G401.6 (cell line): ENCODE measurements around the gene SMYD3.

Source experiments
- FAIRE-seq: peaks from 2 replicates; lab custom pipeline; 2012; peaks lifted over from hg19 to GRCh38; lab: Jason Lieb, UNC

Gene SMYD3

DNA sequence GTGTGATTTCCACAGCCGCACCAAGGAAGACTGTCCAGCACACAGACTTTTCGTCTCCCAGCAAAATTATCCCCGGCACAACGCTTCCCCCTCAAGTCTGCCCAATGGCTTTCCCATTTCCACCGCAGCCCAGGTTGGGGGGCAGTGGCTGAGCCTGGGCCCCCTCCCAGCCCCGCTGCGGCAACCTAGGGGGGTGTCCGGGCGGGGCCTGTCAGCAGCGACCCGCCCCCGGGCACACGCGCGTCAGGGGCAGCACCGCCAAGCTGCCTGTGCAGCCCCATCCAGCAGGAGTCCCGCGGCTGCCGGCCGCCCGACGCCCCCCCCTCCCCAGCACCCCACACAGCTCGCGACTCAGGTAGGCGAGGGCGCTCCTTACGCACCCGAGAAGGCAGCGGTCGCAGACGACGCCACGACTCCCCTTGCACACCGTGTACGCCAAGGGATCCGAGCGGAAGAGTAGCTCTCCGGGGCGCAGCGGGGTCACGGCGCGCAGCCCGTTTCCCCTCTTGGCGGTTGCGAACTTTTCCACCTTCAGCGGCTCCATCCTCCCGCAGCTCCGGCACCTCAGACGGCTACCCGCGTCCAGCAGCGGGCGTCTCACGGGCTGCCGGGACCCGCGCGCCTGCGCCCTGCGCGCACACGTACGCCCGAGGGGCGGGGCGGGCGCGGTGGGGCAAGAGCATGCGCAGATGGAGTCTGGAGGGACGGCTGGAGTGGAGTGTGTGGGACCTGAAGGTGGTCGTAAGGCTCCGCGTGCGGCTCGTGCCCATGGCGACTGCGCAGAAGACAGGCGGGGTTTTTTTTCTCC, at the start of gene SMYD3:
Gene SMYD3 (minus strand): TSS at position 606 of the 808 bp plus-strand sequence.
- FAIRE-seq = no peak

DNA sequence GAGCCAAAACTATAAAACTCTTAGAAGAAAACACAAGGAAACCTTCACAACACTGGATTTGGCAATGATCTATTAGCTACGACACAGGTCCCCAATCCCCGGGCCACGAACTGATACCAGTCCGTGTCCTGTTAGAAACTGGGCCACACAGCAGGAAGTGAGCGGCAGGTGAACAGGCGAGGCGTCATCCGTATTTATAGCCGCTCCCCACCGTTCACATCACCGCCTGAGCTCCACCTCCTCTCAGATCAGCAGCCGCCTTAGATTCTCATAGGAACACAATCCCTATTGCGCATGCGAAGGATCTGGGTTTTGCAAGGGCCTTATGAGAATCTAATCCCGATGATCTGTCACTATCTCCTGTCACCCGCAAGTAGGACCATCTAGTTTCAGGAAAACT, 47.1 kb upstream of the SMYD3 start:
- no peak for FAIRE-seq

DNA sequence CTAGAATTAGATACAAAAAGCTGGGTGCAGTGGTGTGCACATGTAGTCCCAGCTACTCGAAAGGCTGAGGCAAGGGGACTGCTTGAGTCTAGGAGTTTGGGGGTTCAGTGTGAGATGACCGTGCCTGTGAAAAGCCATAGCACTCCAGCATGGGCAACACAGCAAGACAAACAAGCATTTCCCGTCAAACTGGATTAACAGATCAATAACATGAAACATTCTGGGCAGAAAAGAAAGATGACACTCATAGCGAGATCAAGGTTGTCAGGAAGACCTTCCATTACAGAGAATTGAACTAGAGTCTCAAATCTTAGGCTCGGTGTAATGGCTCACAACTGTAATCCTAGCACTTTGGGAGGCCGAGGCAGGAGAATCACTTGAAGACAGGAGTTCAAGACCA, 45.0 kb upstream of the SMYD3 start:
- no peak for FAIRE-seq

DNA sequence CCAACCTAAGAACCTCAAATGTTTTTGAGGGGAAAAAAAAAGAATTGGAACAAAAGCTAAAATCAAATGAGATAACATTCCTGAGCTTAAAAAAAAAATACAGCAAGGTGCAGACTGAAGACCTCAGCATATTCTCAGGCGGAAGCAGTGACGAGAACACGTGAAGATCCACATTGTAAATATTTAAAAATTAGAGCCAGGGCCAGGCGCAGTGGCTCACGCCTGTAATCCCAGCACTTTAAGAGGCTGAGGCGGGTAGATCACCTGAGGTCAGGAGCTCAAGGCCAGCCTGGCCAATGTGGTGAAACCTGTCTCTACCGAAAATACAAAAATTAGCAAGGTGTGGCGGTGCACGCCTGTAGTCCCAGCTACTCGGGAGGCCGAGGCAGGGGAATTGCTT, 43.3 kb upstream of the SMYD3 start:
- no peak for FAIRE-seq

DNA sequence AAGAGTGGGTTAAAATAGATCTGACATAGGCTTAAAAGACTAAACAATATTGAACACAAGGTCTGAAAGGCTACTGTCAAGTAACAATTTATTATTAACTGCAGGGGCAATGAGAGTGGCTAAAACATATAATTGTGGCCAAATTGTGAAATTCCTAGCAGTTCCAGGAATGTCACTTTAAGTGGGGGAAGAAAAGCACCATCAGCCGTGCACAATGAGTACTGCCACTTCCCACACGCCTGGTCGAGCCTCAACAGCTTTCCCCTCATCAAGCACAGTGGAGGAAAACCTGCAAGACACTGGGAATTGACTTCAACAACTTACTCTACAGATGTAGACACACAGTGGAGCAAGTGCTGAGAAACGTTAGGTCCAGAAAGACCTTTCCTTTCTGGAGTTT, 42.6 kb upstream of the SMYD3 start:
- FAIRE-seq = no peak

DNA sequence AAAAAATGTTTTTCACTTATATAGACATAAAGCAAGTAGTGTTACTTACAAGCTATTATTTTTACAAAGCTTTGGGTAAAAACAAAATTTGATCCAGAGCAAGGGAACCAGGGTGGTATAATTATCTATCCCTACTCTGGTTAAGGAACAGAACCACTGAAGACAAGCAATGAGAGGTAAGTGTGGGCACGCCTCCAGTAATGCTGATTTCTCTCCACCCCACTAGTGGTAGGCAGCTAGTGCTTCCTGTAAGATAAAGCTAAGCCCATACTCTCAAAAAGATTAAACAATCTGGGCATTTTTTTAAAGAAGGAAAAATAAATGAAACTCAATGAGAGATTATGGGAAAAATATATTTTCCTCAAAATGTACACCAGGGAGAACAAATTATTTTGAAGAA, 36.9 kb upstream of the SMYD3 start:
- FAIRE-seq = no peak

DNA sequence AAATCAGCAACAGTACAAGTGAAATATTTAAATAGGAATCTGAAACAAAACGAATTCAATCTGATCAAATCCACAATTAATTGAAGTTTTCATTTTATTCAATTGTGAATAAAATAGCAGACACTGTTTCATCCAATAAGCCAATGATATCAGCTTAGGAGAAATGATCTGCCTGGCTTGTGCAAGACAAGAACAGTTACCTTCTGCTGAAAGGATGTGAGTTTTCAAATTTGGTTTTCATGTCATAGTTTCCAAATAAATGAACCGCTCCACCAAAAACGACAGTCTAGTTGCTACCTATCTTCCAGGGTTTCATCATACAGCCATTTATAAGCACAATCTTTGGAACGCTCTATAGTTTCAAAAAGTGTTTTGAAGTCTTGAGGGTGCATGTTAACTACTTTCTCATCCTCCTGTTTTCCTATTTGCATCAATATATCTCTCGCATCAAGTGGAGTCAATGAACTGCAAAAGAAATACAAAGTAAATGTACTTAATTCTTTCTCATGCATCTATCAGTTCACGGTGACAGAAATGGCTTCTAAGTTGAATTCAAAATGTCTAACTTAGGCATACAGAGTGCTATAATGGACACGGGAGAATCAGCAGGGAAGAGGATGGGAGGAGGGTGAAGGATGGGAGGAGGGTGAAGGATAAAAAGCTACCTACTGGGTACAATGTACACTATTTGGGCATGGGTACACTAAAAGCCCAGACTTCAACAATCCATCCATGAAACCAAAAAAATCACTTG, 33.8 kb upstream of the SMYD3 start:
- FAIRE-seq = no peak

DNA sequence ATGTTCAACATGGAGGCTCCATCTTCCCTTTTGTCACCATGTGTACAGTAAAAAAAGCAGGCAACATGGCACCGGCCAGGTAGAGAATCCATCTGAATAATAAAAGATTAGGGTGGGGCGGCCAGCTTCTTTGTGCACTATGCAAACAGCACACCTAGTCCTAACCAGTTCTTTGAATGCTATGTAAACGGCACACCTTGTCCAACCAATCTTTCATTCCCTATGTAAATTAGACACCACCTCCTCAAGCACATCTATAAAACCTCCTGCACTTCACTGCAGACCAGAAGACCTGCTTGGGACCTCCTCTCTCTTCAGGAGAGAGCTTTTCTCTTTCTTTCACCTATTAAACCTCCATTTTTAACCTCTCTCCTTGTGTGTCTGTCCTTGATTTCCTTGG, 30.8 kb upstream of the SMYD3 start:
- FAIRE-seq = no peak

DNA sequence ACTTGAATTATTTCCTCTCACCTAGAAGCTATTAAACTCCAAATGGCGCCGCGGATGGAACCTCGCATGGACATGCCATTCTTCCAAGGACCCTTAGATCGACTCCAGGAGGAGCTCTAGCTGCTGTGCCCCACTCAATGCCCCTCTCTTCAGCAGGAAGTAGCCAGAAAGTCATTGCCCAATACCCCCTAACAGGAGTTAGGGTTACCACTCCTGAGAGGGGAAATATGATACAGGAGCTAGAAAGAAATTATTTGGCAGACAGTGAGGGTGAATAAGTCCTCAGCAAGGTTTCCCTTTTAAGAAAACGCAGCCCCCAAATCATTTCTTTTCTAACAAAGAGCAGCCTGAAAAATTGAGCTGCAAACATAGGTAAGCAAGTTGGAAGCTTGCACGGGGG, 30.4 kb upstream of the SMYD3 start:
- no peak for FAIRE-seq

DNA sequence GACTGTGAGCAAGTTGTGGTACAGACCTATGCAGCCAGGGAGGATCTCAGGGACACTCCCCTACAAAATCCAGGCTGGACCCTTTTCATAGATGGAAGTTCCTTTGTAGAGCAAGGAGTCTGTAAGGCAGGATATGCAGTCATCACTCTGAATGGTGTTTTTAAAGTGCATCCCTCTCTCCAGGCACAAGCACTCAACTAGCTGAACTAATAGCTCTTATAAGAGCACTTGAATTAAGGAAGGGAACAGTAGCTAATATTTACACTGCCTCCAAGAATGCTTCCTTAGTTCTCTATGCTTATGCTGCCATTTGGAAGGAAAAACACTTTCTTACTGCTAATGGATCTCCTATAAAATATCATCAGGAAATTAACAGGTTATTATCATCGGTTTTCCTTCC, 27.0 kb upstream of the SMYD3 start:
- no peak for FAIRE-seq

DNA sequence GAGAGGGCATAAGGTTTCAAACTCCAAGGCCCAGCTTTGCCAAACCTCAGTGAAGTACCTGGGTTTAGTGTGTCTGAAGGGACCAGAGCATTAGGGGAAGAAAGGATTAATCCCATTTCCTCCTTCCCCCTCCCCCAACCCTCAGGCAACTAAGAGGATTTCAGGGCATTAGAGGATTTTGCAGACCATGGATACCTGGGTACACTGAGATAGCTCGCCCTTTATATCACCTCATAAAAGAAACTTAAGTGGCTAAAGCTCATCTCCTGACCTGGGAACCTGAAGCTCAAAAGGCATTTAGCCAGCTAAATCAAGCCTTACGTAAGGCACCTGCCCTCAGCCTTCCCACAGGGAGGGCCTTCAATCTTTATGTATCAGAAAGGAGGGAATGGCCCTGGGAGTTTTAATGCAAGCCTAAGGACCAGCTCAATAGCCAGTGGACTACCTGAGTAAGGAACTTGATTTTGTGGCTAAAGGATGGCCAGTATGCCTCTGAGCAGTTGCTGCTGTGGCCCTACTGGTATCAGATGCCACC, 26.4 kb upstream of the SMYD3 start:
- FAIRE-seq = no peak

DNA sequence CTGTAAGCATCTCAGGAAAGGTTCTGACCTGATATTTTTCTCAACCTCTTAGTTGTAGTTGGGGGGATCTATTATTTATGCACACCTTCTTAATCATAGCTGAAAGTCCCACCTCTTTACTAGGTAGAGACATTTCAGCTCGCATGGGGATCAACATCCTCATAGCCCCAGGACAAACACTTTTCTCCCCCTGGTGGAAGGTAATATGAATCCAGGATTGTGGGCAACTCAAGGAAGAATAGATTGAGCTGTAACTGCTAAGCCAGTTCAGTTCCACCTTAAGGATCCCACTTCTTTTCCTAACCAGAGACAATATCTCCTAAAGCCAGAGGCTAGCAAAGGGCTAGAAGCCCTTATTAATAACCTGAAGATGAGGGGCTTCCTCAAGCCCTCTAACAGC, 25.4 kb upstream of the SMYD3 start:
- no peak for FAIRE-seq

DNA sequence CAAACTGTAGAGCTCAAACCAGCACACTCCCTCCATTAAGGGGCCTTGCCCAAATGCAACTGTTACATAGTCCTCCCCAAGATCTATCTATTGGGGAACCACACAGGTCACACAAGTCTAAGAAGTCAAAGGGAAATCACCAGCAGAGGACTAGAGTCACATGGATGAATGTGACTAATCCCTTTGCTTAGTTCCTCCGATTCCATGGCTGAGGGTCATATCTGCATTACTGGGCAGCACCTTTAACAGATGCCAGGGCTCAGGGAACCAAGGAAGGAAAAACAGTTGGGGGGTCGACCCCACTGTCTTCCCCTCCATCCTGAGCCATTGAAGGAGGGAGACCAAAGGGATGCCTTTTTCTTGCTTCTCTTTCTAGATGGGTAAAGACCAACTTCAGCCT, 23.4 kb upstream of the SMYD3 start:
- FAIRE-seq = no peak

DNA sequence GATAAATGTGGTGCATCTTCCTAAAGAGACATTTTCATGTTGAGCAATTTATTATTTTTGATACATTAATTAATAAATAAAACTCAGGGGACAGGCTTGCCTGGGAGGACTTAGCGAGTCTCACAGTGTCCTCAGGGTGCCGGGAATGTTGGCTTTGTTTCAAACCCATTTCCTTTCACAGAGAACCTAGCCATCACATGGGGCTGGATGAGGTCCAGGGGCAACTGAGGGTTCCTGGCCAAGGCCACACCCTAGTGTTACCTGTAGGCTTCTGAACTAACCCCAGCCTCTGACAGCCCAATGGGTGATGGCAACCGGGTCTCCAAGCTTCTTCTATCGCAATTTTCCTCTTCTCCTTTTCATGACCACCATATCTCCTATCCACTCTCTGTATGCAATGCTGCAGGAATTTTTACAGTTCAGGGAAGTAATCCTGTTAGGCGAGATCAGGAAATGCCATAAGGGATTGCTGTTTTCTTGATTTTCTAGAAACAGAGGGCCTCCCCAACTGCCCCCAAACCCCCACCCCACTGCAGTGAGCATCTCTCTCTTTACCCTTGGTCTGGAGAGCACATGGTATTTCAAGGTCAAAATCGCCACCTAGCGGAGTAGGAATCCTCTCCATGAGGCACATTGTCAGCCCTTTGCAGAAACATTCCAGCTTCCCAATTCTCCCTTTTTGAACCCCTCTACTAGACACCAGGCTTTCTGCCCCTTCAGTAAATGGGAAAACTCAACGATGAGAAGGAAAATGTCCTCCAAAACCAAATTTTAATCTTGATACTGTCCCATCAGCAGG, 22.1 kb upstream of the SMYD3 start:
- no peak for FAIRE-seq

DNA sequence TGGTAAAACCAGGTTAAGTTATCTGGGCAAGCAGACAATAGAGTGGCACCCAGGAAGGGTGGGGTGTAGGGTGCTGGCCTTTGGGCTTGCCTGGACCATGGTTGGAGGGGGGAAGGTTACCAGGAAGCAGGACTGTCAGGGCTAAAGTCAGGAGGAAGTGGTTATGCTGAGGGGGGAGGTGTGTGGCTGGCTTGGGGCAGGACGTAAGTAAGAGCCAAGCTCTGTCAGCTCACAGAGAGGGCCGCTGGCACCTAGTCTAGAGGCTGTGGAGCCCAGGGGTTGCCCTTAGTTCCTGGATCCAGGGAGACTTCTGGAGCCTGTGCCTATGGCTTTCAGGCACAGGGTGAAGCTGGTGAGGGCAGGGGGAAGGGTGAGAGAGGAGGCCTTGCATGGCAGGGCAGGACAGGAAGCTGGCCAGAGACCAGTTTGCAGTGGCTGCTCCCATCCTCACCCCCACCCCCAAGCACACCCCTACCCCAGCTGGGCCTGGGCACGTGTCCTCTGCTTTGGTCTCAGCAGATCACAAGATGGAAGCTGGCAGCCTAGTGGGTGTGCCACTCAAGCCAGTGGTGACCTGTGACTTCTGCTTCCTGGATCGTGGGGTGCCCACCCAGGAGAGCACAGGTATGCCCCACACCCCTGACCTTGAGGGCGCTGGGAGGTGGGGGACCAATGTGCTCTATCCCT, 20.5 kb upstream of the SMYD3 start:
- no peak for FAIRE-seq

DNA sequence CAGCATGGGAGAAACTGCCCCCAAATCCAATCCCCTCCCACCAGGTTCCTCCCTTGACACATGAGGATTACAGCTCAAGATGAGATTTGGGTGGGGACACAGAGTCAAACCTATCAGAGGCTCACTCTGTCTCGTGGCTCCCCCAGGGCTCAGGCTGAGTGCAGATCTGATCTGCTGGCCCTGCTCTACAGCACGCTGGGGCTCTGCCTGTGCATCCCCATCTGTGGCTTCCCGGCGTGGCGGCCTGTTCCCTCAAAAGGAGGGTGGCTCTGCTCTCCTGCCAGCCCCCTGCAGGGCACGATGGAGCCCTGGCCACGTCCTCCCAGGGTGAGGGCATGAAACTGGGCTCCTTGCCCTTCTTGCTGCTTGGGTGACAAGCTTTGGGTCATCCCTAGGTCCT, 19.8 kb upstream of the SMYD3 start:
- FAIRE-seq = no peak

DNA sequence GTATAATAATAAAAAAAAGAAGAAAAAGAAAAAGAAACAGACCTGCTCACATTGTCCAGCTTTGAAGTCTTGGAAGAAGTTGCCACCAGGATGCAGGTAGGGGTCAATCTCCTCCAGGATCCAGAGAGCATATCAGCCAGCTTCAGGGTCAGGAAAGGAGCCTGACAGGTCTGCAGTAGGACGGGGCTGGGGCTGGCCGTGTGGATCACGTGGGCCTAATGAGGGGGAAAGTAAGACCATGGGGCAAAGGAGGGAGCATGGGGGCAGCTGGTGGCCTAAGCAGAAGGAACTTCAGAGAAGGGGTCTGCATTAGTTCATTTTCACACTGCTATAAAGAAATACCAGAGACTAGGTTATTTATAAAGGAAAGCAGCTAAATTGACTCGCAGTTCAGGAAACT, 19.3 kb upstream of the SMYD3 start:
- no peak for FAIRE-seq

DNA sequence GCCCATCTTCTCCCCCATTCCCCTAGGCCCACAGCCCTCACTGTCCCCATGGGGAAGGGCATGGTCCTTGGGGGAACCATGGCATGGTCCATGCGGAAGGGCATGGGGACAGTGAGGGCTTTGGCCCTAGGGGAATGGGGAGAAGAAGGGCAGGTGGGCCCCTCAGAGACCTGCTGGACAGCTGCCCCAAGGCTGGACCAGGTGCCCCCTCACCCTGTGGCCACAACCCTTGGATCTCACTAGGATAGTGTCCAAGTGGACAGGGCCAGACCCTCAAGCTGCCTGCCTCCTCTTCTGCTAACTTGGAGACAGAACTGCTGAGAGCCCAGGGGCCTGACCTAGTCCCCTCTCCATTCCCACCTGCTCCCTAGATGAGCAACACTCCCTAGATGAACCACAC, 12.4 kb upstream of the SMYD3 start:
- no peak for FAIRE-seq

DNA sequence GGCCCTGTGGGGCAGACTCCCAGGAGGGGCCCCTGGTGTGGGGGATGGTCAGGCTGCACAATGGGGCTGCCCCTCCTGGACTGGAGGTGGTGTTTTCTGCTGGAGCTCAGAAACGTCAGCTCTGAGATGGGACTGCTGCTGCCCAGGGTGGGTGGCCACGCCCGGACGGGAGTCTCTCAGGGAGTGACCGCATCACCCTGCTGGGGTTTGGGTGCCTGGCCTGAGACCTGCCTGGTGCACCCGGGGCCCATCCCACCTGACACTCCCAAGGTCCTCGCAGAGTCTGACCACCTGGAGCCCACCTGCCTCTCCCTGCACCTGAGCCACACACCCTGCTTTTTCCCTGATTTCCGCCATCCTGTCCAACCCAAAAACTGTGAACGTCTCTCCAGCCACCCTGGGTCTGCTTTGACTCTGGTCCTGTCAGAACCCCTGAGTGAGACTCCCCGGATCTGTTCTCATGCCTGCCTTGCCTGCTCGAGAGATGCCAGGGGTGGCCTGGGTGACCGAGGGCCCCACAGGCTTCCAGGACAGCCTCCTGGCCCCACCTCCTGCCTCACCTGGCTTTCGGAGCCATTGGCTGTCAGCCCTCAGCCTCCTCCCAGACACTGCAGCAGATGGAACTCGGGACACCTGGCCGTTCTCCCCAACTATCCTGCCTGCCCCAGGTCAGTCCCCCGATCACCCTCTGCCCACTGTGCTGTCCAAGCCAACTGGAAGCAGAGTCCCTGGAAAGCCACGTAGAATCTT, 11.6 kb upstream of the SMYD3 start:
- FAIRE-seq = no peak

DNA sequence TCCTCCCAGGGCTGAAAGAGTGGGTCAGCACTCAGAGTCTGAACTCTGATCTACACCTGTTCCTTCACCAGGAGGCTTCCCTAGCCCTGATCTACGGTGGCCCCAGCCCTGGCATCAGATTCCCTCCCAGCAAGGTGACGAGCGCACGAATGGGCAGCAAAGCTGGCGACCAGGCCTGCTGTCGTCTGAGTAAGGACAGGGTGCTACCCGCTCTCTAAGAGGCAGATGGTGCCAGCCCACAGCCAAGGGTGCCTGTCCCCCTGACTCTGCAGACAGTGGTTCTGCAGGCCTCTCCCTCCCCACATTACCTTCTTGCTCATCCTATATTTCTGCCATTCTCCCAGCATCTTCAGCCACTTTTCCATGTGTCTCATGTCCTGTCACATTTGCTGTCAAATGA, 10.3 kb upstream of the SMYD3 start:
- no peak for FAIRE-seq

DNA sequence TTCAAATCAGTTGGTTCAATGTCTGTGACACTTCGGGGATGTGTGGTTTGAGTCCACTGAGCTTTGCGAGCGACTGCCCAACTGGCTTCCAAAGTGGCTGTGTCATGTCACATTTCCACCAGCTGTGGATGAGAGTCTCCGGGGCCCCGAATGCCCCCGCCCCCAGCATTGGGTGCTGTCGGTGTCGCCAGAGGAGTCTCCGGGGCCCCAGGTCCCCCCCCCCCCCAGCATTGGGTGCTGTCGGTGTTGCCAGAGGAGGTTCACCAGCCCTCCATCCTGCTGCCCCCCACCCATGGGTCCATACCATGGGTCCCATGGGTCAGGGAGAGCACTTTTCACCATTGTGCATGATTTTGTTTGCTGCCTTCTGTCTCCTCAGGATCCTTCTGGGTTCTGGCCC, 9.0 kb upstream of the SMYD3 start:
- FAIRE-seq = no peak
